HG03108 (cell line): ENCODE results near the gene ADGRD1.
"Not testable (repeated sequence)": the region's sequence is repeated elsewhere in the genome, so short reads cannot be mapped to it uniquely, and the experiment has no call there.

Experiments
- ATAC-seq: cut with Tn5 transposase; IDR thresholded peaks from one replicate; pipeline ENCODE4 v1.9.1; 2021; ENCODE audit warnings: moderate library complexity; ENCODE audit not compliant: unreplicated experiment

The ADGRD1 gene

DNA sequence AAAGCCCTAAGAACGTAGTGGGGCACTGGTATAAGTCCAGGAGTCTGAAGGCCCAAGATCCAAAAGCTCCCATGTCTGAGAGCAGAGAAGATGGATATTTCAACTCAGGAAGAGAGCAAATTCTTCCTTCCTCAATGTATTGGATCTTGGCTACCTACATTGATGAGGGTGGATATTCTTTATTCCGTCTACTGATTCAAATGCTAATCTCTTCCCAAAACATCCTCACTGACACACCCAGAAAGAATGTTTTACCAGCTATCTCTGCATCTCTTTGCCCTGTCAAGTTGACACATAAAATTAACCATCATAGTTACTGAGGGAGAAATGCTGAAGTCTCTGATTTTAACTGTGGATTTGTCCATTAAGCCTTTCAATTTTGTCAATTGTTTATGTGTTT, 16.6 kb upstream of the ADGRD1 start:
- no peak for ATAC-seq

DNA sequence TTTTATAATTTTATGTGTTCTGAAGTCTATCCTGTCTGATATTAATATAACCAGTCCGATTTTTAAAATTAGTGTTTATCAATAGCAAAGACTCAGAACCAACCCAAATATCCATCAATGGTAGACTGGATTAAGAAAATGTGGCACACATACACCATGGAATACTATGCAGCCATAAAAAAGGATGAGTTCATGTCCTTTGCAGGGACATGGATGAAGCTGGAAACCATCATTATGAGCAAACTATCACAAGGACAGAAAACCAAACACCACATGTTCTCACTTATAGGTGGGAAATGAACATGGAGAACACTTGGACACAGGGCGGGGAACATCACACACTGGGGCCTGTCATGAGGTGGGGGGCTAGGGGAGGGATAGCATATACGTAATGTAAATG, 16.2 kb upstream of the ADGRD1 start:
- ATAC-seq = not testable (repeated sequence)

DNA sequence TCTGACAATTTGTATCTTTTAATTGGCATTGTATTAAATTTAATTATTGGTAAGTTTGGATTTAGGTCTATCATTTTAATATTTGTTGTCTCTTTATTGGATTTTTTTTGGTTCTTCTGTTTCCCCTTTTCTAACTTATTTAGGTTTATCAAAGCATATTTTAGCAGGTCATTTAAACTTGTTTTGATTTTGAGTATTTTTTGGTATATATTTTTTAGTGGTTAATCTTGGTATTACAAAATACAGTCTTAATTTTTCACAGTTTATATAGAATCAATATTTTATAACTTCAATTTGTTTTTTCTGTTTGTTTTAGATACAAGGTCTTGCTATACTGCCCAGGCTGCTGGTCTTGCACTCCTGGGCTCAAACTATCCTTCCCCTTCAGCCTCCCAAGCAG, 15.5 kb upstream of the ADGRD1 start:
- no peak for ATAC-seq

DNA sequence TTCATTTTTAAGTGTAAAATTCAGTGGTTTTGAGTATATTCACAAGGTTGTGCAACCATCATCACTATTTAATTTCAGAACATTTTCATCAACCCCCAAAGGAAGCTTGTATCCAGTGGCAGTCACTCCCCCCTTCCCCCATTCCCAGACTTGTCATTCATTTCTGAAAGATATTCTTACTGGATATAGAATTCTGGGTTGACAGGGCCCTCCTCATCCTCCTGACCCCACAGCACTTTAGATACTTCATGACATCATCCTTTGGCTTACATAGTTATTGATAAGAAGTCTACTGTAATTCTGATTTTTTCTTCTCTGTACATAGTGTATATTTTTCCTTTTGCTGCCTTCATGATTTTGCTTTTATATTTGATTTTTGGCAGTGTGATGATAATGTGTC, 8.8 kb upstream of the ADGRD1 start:
- no peak for ATAC-seq

DNA sequence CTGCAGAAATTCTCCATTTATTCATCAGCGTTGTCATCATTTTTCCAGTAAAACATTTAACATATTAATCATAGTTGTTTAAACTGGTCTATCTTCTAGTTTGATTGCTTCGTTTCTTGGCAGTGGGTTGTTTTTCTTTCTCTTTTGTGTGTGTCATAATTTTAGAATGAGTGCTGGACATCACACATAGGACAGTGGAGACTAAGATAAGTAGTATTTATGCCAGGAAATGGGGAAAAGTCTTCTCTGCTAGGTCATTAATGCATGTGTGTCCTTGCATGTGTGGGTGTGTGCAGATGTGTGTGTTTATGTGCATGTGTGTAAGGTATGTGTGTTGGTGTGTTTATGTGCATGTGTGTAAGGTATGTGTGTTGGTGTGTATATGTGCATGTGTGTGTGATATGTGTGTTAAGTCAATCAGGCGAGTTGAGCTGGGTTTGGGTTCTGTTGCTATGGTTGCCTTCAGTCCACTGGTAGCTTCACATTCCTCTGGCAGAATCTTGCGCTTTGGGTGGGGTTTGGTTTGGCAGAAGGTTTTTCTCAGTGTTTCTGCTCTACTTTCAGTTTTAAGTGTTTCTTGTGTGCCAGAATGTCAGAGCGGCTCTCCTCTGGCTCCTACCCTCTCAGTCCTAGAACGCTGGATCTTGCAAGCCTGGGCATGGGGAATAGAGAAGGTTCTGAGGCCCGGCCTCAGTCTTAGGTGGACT, 7.8 kb upstream of the ADGRD1 start:
- ATAC-seq = no peak

DNA sequence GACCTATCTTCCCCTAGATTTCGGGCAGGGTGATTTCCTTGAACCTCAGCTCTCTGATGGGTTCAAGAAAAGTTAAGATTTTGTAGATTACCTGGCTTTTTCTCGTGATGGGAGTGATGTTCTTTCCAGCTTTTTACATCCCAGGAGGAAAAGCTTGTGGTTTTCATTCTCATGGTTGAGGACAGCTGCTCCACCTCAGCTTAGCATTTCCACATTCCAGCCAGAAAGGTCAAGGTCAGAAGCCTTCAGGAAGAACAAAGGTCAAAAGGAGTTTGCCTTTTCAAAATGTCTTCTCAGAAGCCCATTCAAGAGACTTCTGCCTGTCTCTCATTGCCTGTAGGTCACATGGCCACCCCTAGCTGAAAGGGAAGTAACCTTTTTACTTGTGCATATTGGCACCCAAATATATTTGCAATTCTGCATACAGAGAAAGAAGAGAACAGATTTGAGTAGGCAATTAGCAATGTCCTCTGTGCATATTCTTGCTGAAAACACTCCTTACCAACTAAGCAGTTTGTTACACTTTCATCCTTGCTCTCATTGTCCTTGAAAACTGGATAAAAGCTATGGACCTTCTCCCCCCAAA, 6.6 kb upstream of the ADGRD1 start:
- no peak for ATAC-seq

DNA sequence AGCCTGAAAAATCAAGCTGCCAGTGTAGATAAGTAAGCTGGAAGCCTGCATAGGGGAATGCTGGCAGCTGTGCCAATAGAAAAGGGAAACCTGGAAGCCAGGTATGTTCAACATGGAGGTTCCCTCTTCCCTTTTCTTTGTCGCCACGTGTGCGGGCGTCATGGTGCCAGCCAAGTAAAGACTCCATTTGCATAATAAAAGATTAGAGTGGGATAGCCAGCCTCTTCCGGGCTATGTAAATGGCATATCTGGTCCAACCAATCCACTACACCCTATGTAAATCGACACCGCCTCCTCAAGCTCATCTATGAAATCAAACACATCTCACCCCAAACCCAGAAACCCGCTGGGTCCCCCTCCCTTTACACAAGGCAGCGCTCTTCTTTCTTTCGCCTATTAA, 5.6 kb upstream of the ADGRD1 start:
- no peak for ATAC-seq

DNA sequence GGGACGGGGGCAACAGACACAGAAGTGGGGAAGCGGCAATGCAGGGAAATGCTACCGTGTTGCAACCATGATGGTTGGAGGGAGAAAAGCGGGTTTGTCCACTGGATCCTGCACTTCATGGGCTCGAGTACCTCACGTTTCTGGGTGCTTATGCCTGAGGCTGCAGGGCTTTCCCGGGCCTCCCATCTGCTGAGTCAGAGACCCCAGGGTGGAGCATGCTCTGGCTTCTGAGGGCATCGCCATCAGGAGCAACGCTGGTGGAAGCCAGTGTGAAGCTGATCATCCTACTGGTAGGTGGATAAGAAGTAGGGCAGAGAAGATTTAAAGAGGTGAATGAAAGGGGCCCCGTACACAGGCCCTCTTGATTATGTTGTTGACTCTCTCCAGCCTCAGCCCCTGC, 5.0 kb upstream of the ADGRD1 start:
- ATAC-seq = no peak

DNA sequence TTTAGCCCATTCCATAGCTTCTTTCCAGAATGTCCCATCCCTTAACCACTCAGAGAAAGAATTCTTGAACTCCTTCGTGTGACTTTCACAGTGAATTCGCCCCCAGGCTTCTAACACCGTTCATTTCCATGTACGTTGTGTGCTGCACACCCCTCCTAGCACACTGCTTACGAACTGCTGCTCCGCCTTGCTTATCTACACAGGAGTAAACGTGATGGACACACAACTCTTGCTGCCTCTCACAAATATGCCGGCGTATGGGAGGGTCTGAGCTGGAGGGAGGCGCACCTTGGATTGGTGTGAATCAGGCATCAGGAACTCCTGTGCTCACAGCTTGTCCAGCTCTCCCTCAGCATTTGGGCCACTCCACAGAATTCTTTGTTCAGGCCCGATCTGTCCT, 3.9 kb upstream of the ADGRD1 start:
- ATAC-seq = no peak

DNA sequence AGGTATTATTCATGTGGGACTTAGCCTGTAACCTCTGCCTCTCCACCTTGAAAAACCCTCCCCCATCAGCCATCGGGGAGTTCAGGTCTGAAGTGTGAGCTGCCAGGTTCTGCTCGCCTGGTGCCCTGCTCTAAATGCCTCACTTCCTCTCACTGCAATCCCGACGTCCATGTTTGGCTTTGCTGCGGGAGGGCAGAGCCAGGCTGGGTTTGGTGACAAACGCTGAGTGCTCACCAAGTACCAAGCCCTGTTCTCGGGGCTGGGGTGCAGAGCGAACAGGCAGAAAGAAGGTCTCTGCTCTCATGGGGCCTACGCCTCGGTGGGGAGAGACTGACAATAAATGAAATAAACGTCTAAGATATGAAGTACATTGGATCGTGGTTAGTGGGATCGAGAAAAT, 2.1 kb upstream of the ADGRD1 start:
- no peak for ATAC-seq

DNA sequence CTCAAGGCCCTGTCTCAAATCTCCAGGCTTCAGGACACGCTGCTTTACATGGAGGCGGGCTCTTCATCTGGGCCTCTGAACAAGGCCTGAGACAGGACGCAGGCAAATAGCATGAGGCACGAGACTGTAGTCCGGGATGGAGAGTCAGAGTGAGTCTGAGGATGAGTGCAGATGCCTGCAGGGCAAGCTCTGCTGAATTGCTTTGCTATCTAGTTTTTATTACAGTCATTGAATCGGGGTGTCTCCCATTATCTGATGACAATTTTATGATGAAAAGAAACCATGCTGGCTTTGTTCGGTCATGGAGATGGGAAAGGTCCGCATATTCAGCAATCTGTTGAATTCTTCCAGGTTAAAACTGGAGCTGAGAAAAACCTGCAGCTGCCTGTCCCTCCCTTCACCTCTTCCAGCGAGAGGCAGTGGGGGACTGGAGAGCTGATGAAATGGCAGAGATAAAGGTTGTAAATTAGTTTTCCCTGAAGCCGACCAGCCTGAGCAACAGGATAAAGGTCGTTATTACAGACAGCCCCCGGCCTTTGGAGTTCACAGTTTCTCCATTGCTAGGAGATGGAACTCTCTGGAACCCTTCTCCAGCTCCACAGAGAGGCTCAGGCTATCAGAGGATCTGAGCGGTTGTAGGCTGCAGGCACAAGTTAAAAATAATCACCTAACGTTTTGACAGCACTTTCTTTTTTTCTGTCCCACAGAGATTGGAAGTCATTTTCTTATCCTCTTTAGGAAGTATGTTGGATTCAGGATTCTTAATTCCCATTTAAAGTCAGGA, 1.3 kb upstream of the ADGRD1 start:
- ATAC-seq = no peak

DNA sequence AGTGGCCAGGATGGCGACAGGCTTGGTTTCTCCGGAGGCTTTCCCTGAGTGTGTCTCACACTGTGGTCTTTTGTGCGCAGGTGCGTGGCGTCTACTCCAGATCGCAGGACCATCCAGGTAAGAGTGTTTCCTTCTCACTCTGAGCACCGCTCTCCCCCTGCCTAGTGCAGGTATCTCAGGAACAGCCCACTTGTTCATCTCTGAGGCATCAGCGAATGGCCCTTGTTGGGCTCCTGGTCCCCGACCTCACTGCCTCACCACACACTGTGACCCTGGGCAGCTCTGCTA, 781 bp downstream of the ADGRD1 start:
- ATAC-seq = no peak

DNA sequence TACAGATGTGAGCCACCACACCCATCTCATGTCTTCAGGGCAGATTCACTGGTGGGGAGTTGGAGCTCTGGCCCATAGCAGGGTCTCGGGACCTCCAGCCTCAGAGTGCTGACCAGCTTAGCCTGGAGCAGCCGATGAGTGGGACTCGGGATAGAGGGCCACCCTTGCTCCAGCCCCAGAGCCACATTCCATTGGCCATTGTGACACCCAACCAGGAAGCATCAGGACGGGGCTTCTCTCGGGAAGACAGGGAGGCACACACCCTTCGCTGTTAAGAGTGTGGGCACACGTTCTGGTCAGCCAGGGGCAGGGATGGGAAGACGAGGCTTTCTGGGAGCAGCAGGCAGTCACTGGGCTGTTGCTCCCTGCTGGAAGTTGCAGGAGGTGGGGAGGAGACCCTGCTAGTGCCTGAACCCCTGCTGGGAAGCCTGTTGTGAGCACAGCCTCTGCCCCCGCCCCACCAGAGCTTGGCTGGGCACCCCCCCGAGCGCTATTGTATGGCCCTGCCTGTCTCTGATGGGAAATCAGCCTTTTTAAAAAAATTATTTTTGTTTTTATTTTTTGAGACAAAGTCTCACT, 1.6 kb downstream of the ADGRD1 start:
- no peak for ATAC-seq

DNA sequence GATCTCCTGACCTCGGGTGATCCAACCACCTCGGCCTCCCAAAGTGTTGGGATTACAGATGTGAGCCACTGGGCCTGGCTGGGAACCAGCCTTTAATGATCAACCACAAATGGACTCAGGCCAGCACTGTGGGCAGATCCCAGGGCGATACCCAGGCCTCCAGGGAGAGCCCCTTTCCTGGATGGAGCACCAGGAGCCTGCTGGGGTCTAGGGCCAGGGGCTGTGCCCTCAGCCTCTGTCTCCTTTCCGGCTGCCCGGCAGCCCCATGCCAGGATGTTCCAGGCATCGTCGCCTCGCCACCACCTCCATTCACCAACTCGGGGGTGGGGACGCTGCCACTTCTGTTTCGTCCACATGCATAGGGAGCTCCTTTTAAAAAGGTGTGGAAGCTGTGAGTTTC, 2.3 kb downstream of the ADGRD1 start:
- ATAC-seq = no peak

DNA sequence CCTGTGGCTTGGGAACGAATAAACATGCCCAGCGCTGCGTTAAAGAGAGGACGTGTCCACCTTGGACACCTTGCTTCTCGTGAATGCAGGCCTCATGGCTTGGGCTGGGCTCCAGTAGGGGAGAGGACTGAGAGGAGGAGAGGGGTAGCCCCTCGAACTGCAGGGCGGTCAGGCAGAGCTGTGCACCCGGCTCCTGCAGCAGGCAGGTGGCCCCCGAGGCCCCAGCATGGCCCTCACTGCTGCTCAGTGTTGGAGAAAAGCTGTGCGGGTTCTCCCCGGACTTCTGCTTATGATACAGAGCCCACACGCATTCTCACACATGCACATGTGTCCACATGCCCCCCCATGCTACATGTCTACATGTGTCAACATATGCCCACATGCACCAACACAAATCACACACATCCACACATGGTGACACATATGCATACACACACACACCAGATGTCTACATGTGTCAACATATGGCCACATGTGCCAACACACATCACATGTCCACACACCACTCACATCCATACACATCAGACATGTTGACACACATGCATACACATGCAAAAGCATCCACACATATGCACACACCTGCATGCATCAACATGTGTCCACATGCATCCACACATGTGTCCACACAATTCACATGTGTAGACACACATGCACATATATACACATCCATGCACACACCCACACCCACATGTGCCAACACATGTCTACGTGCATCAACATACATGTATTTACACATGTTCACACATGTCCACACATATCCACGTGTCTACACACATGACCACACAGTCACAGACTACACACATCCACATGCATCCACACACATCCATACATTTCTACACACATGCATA, 3.0 kb downstream of the ADGRD1 start:
- ATAC-seq = no peak

DNA sequence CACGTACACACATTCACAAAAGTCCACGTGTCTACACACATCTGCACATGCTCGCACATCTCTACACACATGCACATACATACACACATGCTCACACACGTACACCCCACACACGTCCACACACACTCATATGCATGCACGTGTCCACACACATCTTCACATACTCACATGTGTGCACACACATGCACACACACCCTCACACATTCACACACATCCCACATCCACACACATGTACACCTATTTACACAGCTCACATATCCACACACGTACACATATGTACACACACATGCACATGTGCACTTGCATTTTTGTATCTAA, 3.6 kb downstream of the ADGRD1 start:
- no peak for ATAC-seq

DNA sequence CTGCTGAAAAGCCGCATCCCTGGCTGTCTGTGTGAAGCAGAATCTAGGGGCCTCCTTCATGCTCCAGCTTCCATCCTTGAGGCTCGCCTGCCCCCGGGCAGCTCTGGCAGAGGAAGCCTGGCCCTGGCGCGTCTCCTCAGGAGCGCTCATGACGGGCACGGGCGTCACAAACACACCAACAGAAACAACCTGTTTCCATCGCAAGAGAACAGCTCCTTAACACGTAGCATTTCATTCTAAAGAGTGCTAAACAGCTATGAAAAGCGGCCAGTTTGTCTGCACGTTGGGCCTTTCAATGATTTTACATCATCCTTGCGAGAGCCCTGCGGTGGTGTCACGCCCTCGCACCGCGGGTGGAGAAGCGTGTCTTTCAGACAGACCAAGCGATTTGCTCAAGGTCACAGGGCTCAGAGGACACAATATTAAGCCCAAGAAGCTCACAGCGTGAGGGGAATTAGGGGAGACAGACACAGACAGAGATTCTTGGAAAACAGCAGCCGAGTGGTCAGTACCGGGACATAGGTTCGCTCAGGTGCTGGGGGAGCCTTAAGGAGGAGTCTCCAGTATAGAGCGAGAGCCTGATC, 4.9 kb downstream of the ADGRD1 start:
- no peak for ATAC-seq

DNA sequence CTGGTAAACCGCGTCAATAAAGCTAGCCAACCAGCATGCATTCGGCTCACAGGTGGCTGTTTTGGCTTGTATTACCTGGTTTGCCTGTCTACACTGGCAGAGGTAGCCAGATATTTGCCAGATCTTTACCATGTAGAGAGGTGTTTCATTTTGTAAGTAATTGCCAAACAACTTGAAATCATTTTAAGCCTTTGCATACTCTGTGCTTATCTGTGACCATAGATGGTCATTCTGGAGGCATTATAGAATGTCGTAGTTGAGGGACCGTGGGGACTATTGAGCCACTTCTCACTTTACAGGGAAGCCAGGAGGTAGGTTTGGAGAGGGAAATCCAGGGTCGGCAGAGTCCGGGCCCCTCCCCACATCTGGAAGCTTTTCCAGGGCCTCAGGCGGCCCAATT, 5.9 kb downstream of the ADGRD1 start:
- no peak for ATAC-seq

DNA sequence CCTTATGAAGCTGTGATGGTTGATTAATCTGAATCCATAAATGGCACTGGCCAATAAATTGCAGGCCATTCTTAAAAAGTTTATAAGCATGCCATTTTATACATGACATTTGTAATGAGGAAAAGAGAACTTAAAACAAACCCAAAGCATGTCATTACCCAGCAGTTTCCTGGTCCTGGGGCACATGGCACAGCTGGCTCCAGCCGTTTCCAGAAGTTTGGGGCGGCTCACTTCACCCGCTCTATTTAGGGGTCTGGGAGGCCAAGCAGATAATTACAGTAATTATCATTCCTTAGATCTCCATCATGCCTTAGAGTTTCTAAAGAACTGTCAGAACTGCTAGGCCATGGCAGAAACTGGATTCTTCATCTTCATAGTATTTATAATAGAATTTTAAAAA, 6.4 kb downstream of the ADGRD1 start:
- no peak for ATAC-seq

DNA sequence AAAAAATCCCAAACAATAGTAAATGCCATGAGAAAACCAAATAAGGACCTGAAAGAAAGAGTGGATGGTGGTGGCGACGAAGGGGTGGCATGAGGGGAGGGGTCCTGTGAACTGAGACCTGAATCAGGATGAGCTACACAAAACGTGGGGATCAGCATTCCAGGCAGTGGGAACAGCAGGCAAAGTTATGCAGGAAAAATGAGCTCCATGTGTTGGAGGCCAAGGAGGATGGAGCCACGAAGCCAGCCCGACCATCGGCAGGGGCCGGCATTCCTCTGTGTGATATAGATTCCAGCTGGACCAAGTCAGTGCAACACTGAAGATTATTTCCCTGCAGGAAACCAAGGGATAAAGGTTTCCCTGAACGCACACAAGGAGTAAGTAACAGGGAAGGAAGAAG, 7.1 kb downstream of the ADGRD1 start:
- no peak for ATAC-seq

DNA sequence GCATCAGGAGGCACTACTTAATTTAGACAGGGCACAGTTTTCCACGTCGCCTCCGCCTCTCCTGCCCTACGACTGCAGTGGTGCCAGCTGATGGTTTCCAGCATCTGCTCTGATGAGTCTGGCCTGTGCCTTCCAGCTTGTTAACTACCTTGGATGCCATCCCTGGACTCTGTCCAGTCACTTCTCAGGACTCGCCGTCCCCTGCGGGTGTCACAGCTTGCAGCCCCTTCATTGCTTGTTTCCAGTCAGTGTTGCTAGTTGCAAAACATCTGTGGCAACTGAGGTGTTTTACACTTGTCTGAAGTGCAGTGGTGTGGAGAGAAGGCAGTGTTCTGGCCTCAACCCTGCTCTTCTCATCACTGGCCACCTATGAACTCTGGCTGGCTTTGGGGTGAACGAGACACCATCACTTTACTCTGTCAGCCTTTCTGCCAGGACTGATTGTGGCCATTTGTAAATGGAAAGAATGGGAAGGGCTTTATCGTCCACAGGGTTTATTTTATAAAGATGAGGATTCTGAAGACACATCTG, 8.3 kb downstream of the ADGRD1 start:
- no peak for ATAC-seq
